NCI-H2227 (cell line): ENCODE data around the gene GNA14.
"Not testable (repeated sequence)": the region's sequence is repeated elsewhere in the genome, so short reads cannot be mapped to it uniquely, and the experiment has no call there.

ENCODE experiments used
- DNase-seq: peaks from one replicate; lab custom pipeline; 2025; ENCODE audit not compliant: unreplicated experiment; lab: John Stamatoyannopoulos, UW

The GNA14 gene

GRCh38 chr9:77592476-77592875, 55.6 kb downstream of the GNA14 start:
- DNase-seq, result no peak

DNA sequence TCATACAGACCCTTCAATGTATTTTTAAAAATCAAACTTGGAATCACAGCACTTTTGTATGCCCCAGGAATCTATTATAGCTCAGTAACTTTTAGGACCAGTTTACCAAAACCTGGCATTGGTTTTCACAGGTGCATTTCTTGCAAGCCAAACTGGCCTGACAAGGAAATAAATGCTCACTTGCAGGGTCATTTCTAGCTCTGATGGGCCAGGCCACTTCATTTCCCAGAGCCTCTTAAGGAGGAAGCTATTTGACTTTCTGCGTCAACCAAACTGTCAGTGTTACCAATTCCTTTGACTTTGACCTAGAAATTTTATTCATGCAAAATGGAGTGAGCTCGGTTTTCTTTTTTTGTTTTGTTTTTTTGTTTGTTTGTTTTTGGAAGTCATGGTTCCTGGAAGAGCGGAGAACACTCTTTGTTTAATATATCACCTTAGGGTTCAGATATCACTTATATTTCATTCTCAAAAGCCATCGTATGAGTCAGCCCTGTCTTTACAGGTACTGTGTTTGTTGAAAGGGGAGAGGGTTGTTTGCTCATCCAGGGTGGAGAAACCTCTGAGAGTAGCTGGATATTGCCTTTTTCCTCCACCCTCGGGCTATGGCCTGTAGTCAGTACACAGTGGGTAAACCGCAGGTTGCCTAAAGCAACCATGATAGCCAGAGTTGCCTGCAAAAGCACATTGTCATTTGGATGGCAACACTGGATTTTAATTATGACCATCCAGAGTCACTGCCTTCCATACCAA, 58.9 kb downstream of the GNA14 start:
- DNase-seq, result no peak

DNA sequence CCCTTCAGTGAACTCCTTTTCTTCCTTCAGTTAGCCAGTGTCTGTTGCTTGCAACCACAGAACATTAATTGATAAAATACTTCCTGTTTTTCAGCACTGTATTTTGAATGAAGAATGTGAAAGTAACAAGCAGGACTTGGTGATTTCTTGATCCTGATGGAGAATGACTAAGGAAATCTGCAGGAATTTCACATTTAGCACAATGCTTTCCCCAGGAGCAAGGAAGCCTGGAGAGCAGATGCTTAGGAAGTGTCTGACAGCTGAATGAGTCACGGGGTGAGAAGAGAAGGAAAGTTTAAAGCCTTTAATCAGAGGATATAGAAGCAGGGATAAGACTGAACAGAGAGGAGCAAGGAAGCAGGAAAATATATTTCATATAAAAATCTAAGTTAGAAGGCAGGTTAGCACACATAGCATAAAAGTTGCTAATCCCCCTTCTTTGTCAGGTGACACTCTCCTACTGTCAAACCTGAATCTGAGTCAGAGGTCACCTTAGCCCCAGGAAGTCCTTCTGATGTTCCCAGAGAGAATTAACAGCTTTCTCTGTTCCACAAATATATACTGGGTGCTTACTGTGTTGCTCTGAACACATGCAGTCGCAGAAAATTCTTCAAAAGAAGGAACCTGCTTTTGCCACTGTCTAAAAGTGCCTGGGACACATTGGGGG, 59.7 kb downstream of the GNA14 start:
- no peak for DNase-seq

GRCh38 chr9:77587851-77588250, 60.3 kb downstream of the GNA14 start:
- no peak for DNase-seq

DNA sequence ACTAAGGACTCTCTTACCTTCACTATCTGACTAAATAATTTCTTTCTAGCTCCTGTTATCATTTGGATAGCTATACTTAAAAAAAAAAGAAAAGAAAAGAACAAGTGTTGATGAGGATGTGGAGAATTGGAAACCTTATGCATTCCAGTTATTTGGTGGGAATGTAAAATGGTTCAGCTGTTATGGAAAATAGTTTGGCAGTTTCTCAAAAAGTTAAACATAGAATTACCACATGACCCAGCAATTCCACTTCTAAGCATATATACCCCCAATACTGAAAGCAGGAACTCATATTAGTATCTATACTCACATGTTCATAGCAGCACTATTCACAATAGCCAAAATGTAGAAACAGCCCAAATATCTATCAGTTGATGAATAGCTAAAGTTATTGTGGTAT, 61.1 kb downstream of the GNA14 start:
- no peak for DNase-seq

GRCh38 chr9:77586591-77586990, 61.5 kb downstream of the GNA14 start:
- no peak for DNase-seq

- no peak for DNase-seq
Measured at GRCh38 chr9:77585335-77585786, 62.8 kb downstream of the GNA14 start.

DNA sequence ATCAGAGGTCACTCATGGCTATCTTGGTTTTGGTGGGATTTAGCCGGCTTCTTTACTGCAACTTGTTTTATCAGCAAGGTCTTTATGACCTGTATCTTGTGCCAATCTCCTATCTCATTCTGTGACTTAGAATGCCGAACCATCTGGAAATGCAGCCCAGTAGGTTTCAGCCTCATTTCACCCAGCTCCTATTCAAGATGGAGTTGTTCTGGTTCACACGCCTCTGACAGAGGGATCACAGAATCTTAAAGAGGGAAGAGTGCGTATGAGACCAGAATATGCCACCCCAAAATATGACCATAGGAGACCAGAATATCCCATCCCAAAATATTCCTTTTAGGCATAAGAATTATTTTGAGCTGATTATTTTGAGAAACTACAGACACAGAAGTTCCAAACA, 63.2 kb downstream of the GNA14 start:
- not testable (repeated sequence) for DNase-seq

DNA sequence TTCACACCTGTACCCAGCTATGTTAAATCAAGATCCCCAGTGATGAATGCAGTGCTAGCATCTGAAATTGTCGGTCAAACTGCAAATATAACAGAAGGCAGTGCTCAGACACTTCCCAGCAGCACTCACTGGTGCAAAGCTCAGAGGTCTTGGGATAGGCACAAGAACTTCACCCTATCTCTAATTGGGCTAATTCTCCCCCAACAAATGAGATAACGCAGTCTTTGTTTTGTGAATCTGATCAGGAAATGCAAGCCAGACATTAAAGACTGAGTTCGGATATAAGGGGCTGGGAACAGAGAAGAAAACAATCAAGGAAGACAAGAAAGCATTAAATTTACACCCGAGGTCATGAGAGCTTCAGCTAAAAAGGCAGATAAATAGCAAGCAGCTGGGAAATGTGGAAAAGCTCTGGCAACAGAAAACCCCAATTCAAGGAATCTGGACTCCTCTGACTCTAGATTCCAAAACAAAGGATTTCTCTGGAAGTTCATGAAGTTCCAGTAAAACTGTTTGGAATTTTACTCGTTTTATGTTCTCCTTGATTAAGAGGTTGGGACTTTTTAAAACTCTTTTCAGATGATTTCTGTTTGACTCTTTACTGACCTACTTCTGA, 65.1 kb downstream of the GNA14 start:
- DNase-seq, result no peak

DNA sequence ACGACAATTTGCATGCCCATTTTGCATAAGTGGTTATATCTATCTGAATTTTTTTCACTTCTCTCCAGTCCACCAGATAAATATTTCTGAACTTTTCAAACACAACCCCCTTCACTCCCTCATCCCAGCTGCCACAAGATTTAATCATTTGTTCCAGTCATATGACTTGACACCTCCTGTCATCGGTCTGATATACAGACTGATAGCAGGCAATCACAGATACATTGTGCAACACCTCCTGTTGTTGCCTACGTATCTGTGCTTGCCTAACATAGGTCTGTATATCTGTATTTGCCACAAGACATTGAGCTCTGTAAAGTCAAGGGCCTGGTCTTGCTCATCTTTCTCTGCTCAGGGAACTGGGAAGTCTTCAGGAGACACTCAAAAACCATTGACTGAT, 65.6 kb downstream of the GNA14 start:
- no peak for DNase-seq

DNA sequence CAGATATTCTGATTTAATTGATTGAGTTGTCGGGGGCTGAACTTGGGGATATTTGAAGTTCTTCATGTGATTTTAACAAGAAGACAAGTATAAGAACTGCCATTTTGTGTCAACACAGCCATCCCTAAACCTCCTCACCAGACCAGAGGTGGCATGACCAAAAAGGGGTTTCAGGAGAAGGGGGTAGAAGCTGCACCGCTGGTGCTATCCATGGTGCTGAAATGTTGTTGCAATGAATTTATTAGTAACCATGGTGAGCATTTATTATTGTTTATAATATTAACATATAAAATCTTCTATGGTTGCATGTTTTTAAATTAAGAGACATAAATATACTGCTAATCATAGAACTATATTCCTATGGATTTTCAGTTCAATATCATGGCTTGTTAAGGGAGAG, 72.3 kb downstream of the GNA14 start:
- DNase-seq, result no peak

- no peak for DNase-seq
Measured at GRCh38 chr9:77569335-77569734, 78.8 kb downstream of the GNA14 start.

DNA sequence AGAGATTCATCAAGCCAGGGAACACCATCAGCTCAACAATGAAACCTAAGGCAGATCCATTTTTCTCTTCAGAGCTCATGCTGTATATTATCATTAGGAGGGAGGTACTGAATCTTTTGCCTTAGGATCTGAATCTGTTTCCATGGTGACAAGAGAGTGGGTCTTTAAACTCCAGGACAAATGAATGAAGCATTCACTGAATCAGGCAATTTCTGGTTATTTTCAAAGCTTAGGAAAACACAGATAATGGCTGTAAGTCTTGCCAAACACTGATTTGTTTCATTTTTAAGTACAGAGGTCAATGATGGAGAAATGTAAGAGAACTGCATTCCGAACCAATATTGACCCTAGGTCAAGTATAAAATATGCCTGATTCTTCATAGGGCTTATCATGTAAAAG, 84.9 kb downstream of the GNA14 start:
- DNase-seq, result peak; percentile 90

DNA sequence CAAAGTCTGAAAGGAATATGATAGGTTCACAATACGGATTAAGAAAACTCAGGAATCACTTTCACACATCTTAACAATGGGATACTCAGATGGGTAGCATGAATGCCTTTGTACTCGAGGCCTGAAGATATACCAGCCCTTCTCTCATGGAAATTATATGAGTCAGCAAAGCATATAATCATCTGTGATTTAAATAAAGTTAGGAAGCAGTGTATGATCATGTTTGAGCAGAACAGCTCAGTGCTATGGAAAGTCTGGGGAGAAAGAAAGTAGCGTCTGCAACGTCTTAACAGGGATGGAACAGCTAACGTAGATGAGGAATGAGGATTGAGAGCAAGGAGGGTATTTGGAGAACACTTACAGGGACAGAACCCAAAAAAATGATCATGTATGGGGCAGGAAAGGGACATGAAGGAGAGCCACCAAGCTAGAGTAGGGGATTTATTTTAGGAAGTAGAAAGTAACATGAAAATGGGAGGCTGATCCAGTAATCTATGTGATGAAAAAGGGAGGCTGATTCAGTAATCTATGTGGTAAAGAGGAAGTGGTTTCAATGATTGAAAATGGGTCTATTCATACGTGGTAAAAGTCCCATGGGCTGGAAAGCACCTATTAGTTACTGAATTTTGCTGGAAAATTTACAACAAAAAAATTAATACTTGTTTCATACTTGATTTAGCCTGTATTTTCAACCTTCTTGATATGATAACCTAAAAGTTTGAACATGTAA, 85.9 kb downstream of the GNA14 start:
- no peak for DNase-seq

DNA sequence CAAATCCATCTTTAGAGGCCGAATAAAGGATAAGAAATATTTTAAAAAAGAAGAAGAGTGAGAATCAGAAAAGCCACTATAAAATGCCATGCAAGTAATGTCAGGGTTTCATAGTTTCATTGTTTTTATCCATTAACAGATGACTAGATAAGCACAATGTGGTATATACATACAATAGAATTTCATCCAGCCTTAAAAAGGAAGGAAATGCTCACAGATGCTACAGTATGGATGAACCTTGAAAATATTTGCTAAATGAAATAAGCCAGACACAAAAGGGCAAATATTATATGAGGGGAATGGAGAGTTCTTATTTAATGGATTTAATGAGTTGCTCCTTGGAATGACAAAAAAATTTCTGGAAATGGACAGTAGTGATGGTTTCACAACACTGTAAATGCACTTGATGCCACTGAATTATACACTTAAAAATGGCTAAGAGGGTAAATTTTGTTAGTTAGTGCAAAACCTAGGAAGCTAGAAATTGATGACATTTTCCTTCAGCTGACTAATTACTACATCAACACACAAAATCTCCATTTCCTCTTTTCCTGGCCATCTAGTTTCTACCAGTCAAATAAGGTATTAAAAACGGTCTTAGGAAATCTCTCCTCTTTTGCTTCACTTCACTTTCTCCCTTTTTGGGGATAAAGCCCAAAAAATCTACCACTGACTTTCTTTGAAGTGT, 86.6 kb downstream of the GNA14 start:
- DNase-seq, result no peak

GRCh38 chr9:77556396-77556795, 91.7 kb downstream of the GNA14 start:
- no peak for DNase-seq

- no peak for DNase-seq
Measured at GRCh38 chr9:77554586-77555105, 93.5 kb downstream of the GNA14 start.

GRCh38 chr9:77547106-77547730, 100.9 kb downstream of the GNA14 start:
- no peak for DNase-seq

GRCh38 chr9:77546376-77546950, 101.7 kb downstream of the GNA14 start:
- DNase-seq, result no peak

GRCh38 chr9:77544546-77544945, 103.6 kb downstream of the GNA14 start:
- no peak for DNase-seq
